Mesenteric fat pad (tissue), 1 donor: ENCODE results near the gene TIRAP. TPM values are rescaled to one million over a fixed set of nuclear protein-coding genes. Genes with fewer than 3 reads are reported as not detected.
"Not testable (repeated sequence)": the region's sequence is repeated elsewhere in the genome, so short reads cannot be mapped to it uniquely, and the experiment has no call there.

Experiments used
- DNase-seq: peaks from one replicate; pipeline ENCODE4 v3.0.0-alpha.2; 2020; ENCODE audit warnings: low spot score
- long read RNA-seq: library from polyadenylated mRNA; unstranded; transcript quantifications from one replicate; pipeline ENCODE4 v2.0.0, GENCODE V29; 2020
- total RNA-seq: library from RNA; stranded (reverse); fragmentation: NEBNext Ultra II Directional; extraction: Animal tissue kit (Norgen Biotek cat#: 25700); gene quantifications from one replicate; pipeline ENCODE4 v1.2.1, GENCODE V29; 2021
- donor health status: DM: yes; HTN: yes; CAD: no.

Gene TIRAP, protein sequence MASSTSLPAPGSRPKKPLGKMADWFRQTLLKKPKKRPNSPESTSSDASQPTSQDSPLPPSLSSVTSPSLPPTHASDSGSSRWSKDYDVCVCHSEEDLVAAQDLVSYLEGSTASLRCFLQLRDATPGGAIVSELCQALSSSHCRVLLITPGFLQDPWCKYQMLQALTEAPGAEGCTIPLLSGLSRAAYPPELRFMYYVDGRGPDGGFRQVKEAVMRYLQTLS
- 12.5 TPM for total RNA-seq
- long read RNA-seq, partial matches to known transcripts, result 1 of 9 reads
- long read RNA-seq, other reads (novel, unspliced or antisense), result 6 of 9 reads

- no peak for DNase-seq
These were observed at the start of gene TIRAP for GRCh38 chr11:126282736-126283591. TIRAP (plus strand) TSS chr11:126283093; CDS start chr11:126290895, 7,802 bp downstream.

GRCh38 chr11:126233391-126233790, 49.5 kb upstream of the TIRAP start:
- DNase-seq, result no peak

DNA sequence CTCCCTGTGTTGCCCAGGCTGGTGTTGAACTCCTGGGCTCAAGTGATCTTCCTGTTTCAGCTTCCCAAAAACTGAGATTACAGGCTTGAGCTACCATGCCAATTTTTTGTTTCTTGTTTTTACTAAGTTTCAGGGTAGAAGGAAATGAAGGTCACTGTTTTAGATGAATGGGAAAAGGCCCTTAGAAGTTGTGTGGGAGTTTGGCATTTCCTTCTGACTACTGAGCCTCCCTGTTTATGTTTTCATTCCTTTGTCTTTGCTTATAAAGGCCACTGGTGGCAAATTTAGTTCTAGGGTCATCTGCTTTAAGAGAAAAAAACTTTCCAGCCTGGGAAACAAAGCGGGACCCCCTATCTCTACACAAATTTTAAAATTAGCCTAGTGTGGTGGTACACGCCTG, 36.3 kb upstream of the TIRAP start:
- DNase-seq, result no peak

GRCh38 chr11:126253265-126253664, 29.6 kb upstream of the TIRAP start:
- DNase-seq, result no peak

DNA sequence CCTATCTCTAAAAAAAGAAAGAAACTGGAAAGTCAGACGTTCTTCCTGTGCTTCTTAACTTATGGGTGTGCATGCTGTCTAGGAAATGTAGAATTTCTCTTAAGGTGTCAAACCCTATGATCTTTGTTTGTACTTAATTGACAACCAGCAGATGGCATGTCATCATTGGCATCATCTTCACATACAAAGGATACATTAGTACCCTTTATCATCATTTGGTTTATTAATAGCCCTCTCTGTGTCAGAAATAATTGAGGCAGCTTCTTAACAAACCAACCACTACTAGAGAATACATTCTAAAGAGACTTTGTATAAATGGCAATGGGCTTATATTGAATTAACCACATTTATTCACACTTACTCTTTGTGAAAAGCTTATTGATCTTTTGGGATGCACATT, 28.1 kb upstream of the TIRAP start:
- DNase-seq, result no peak

- DNase-seq, result not testable (repeated sequence)
These were observed 27.4 kb upstream of the TIRAP start for GRCh38 chr11:126255507-126255906.

- DNase-seq, result no peak
These were observed 26.7 kb upstream of the TIRAP start for GRCh38 chr11:126256216-126256615.

GRCh38 chr11:126257144-126257543, 25.7 kb upstream of the TIRAP start:
- no peak for DNase-seq

GRCh38 chr11:126257764-126258163, 25.1 kb upstream of the TIRAP start:
- DNase-seq, result no peak

DNA sequence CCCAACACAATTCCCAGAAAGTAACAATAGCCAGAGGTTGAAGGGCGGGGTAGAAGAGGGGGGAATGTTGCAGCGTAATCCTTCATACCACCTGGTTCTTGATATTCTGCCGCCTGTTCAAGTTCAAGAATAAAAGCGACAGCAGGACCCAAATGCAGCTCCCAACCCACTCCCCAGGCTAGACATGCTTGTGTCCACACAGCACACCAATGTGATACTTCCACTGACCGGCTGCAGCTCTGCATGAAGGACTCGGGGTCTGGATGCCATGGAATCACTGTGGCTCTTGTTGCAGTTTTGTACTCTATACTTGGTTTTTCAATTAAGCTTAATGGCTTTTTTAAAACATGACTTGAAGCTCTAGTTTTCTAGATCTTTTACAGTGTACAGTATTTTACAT, 20.7 kb upstream of the TIRAP start:
- DNase-seq, result no peak

DNA sequence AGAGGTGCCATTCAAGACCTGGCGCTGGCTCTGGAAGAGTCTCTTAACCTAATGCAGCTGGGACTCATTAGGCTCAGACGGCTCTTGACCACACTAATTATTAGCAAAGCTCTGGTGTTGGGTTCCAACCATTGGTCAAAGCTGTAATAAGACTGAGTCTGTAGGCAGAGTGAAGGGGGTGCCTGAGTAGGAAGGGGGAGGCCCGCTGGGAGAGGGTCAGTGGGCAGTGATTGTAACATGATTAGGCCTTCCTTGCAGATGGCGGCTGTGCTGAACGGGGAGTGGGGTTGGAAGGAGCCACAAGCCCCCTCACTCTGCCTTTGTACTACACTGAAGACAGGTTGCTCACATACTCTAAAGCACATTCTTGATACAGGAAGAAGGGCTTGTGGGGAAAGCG, 19.4 kb upstream of the TIRAP start:
- no peak for DNase-seq

- no peak for DNase-seq
These were observed 17.1 kb upstream of the TIRAP start for GRCh38 chr11:126265811-126266210.

GRCh38 chr11:126267650-126268049, 15.2 kb upstream of the TIRAP start:
- DNase-seq, result no peak

DNA sequence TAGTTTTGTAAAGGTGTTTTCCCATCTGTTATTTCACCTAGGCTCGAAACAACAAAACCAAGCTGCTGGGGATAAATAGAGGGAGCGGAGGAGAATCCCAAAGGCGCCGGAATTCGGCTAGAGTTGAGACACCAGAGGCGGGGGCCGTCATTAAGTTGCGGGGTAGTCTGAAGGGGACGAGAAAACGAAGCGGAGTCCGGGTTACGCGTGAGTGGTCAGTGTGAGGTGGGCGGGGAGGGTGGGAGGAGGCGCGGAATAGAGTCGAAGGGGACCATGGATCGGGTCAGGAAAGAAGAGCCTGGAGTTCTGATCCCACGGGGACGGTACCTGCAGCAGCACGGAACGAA, 14.6 kb upstream of the TIRAP start:
- DNase-seq, result no peak

DNA sequence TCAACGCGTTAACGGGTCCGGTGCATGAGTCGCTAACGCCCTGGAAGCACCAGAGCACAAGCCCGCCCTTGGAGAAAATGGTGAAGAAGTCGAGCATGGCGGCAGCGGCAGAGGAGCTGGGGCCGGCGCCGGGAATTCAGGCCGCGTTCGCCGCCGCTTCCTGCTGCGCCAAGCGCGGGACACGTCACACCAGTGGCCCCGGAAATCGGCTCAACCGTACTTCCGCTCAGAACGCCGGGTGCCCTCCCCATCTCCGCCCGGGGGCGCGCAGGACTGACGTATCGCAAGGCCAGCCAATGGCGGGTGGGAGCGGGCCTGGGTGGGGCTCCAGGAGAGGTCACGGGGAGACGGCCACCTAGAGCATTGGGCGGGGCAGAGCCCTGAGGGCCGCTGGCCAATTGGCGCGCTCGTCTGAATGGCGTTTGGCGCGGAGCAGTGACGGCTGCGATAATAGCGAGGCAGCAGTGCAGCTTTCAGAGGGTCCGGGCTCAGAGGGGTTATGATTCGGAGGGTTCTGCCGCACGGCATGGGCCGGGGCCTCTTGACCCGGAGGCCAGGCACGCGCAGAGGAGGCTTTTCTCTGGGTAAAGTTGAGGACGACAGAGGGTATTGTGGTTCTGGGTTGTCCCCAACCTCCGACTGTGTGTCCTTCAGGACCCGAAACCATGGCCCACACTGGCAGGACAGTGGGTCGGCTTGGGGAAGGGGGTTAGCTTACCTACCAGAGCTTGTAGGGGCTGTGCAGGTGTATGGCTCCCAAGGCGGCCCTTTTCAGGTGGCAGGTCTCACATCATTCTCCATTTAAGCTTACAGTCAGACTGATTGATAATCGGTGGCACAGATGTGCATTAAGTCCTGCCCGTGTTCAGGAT, 13.9 kb upstream of the TIRAP start, which contains the start of the genes FOXRED1 and SRPRA:
TSS of gene FOXRED1 (plus strand) at position 447 of the 872 bp plus-strand sequence. CDS start at position 500, 53 bp downstream.
TSS of gene SRPRA (minus strand) at position 188 of the 872 bp plus-strand sequence. CDS start at position 97, 91 bp downstream.
- peak; percentile 100 for DNase-seq

DNA sequence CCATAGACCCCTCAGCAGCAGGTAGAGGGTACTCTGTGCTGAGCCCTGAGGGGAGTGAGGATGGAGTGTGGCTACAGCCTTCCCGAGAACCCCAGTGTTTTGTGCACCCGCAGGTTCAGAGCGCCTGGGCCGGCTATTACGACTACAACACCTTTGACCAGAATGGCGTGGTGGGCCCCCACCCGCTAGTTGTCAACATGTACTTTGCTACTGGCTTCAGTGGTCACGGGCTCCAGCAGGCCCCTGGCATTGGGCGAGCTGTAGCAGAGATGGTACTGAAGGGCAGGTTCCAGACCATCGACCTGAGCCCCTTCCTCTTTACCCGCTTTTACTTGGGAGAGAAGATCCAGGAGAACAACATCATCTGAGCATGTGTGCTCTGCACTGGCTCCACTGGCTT, 5.6 kb upstream of the TIRAP start:
- DNase-seq, result peak; percentile 87

- DNase-seq, result peak; percentile 84
These were observed 5.1 kb upstream of the TIRAP start for GRCh38 chr11:126277780-126278179.

DNA sequence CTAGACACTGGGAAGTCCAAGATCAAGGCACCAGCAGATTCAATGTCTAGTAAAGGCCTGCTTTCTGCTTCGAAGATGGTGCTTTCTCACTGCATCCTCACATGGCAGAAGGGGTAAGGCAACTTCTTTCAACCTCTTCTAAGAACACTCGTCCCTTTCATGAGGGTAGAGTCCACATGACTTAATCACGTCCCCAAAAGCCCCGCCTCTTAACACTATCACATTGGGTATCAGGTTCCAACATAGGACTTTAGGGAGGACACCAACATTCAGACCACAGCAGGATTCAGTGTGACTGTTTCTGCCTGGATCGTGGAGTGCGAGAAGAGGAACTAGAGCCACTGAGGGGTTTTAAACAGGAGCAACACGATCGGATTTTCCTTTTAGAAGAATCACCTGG, 3.7 kb upstream of the TIRAP start:
- peak; percentile 45 for DNase-seq

DNA sequence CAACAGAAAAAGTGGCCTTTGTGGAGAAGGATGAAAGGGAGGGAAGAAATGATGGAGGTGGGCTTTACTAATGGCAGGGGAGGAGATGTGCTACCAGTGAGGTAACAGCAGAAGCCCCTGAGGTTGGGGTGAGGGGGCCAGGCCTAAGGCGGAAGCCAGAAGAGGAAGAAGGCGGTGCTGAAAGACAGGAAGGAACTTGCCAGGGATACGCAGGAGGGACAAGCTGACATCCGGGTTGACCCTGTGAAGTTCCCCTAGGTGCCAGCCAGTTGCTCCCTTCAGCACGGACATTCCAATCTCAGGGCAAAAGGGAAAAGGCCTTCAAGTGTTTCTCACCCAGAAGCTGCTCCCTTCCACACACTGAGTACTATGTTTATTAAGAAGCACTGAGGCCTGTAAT, 2.3 kb upstream of the TIRAP start:
- DNase-seq, result peak; percentile 49

GRCh38 chr11:126281245-126281644, 1.6 kb upstream of the TIRAP start:
- DNase-seq, result peak; percentile 51

- peak; percentile 65 for DNase-seq
These were observed 1.2 kb upstream of the TIRAP start for GRCh38 chr11:126281666-126282175.
